K562 (cell line): Measurements from ENCODE around the gene CACTIN. TPM values are rescaled to one million over a fixed set of nuclear protein-coding genes. Genes with fewer than 3 reads are reported as not detected.
A peak's percentile ranks its signal among the peaks of the same experiment; 100 is the strongest.

ENCODE experiments used
- BHLHE40 ChIP-seq: IDR thresholded peaks from 2 replicates; pipeline ENCODE4 v1.6.1; 2011; ENCODE audit warnings: low read length, improper control_type of control experiment
- BRF1 ChIP-seq: IDR thresholded peaks from 3 replicates; pipeline ENCODE4 v1.6.1; 2011; ENCODE audit warnings: borderline replicate concordance, mild to moderate bottlenecking; ENCODE audit not compliant: insufficient read length; ENCODE audit errors: extremely low read depth
- CEBPB ChIP-seq: fragments of 450-650 bp; IDR thresholded peaks from 2 replicates; pipeline ENCODE4 v1.6.1; 2016; ENCODE audit warnings: missing genetic modification characterization, missing compliant biosample characterization
- CHD2 ChIP-seq: IDR thresholded peaks from 2 replicates; pipeline ENCODE4 v1.6.1; 2011; ENCODE audit warnings: low read depth, low read length
- CSDE1 ChIP-seq, 2 experiments: fragments of 450-650 bp; IDR thresholded peaks; 2 replicates each; pipeline ENCODE4 v1.6.1; 2016; ENCODE audit warnings: mild to moderate bottlenecking in 1 of 2
- CXXC5 ChIP-seq: fragments of 250-450 bp; sonication (Bioruptor Pico); IDR thresholded peaks from 2 replicates; pipeline ENCODE4 v1.8.0; 2022; ENCODE audit warnings: inconsistent platforms, mild to moderate bottlenecking, moderate library complexity
- E2F1 ChIP-seq: sonication (generic); formaldehyde crosslinking; IDR thresholded peaks from 2 replicates; pipeline ENCODE4 v1.8.1; 2023; ENCODE audit warnings: mild to moderate bottlenecking, missing genetic modification reagents, moderate library complexity
- EWSR1 ChIP-seq: fragments of 450-650 bp; IDR thresholded peaks from 2 replicates; pipeline ENCODE4 v1.6.1; 2018; ENCODE audit warnings: borderline replicate concordance, mild to moderate bottlenecking, low read depth, moderate library complexity; ENCODE audit not compliant: partially characterized antibody
- GABPB2 ChIP-seq: fragments of 250-450 bp; sonication (Bioruptor Pico); conservative IDR thresholded peaks from 2 replicates; pipeline ENCODE4 v1.5.1; 2021; ENCODE audit warnings: mild to moderate bottlenecking
- HDAC2 ChIP-seq: fragments of 450-650 bp; IDR thresholded peaks from 2 replicates; pipeline ENCODE4 v1.6.1; 2016; ENCODE audit warnings: mild to moderate bottlenecking
- HSF4 ChIP-seq: fragments of 250-450 bp; sonication (Bioruptor Pico); IDR thresholded peaks from 2 replicates; pipeline ENCODE4 v2.1.2; 2022; ENCODE audit warnings: mild to moderate bottlenecking, moderate library complexity, borderline replicate concordance
- KLF6 ChIP-seq: fragments of 250-450 bp; sonication (Bioruptor Pico); IDR thresholded peaks from 2 replicates; pipeline ENCODE4 v1.4.0; 2020; ENCODE audit warnings: mild to moderate bottlenecking, moderate library complexity, borderline replicate concordance
- MCM2 ChIP-seq: fragments of 450-650 bp; IDR thresholded peaks from 2 replicates; pipeline ENCODE4 v1.6.1; 2017; ENCODE audit warnings: low read depth, mild to moderate bottlenecking
- NFIX ChIP-seq: fragments of 250-450 bp; sonication (Bioruptor Pico); IDR thresholded peaks from 2 replicates; pipeline ENCODE4 v1.4.0; 2020; ENCODE audit warnings: low read depth, mild to moderate bottlenecking, moderate library complexity
- POLR2G ChIP-seq: fragments of 200-400 bp; formaldehyde crosslinking; IDR thresholded peaks from 2 replicates; pipeline ENCODE4 v1.6.1; 2017; ENCODE audit warnings: low read depth, mild to moderate bottlenecking, antibody characterized with exemption, low read length, moderate library complexity
- PRDM10 ChIP-seq: fragments of 450-650 bp; IDR thresholded peaks from 2 replicates; pipeline ENCODE4 v1.6.1; 2018; ENCODE audit not compliant: partially characterized antibody
- SAFB2 ChIP-seq: fragments of 200-400 bp; formaldehyde crosslinking; IDR thresholded peaks from 2 replicates; pipeline ENCODE4 v1.6.1; 2018; ENCODE audit warnings: borderline replicate concordance, low read length, low read depth, moderate library complexity; ENCODE audit not compliant: severe bottlenecking
- SMAD4 ChIP-seq: fragments of 250-450 bp; sonication (Bioruptor Pico); conservative IDR thresholded peaks from 2 replicates; pipeline ENCODE4 v1.8.0; 2021; ENCODE audit warnings: inconsistent platforms, mild to moderate bottlenecking, moderate library complexity
- SNRNP70 ChIP-seq: fragments of 200-400 bp; formaldehyde crosslinking; optimal IDR thresholded peaks from 2 replicates; pipeline ENCODE3; 2017; ENCODE audit warnings: low read depth, low read length
- WHSC1 ChIP-seq: IDR thresholded peaks from one replicate; pipeline ENCODE4 v1.6.1; 2012; ENCODE audit warnings: low read length, control low read depth, inconsistent platforms
- ZFP36 ChIP-seq: fragments of 150-350 bp; IDR thresholded peaks from 2 replicates; pipeline ENCODE4 v1.6.1; 2018; ENCODE audit warnings: low read length, low read depth; ENCODE audit not compliant: partially characterized antibody
- ZNF24 ChIP-seq: fragments of 450-650 bp; IDR thresholded peaks from 2 replicates; pipeline ENCODE4 v1.6.1; 2016
- ZNF282 ChIP-seq: sonication (generic); formaldehyde crosslinking; IDR thresholded peaks from 2 replicates; pipeline ENCODE4 v1.8.1; 2023; ENCODE audit warnings: missing genetic modification reagents
- ZNF696 ChIP-seq: fragments of 250-450 bp; sonication (Bioruptor Pico); conservative IDR thresholded peaks from 2 replicates; pipeline ENCODE4 v1.4.0; 2020; ENCODE audit warnings: mild to moderate bottlenecking, moderate library complexity
- ZNF76 ChIP-seq: fragments of 250-450 bp; sonication (Bioruptor Pico); IDR thresholded peaks from 2 replicates; pipeline ENCODE4 v1.4.0; 2020; ENCODE audit warnings: mild to moderate bottlenecking, moderate library complexity, borderline replicate concordance
- ZNF766 ChIP-seq: fragments of 200-800 bp; sonication (Bioruptor generic); conservative IDR thresholded peaks from 2 replicates; pipeline ENCODE4 v1.6.1; 2016; ENCODE audit warnings: missing genetic modification characterization, missing compliant biosample characterization
- polyA plus RNA-seq, 8 experiments: library from polyadenylated mRNA; depleted of rRNA in 4 of 8; stranded (reverse) in 5 of 8; unstranded in 3 of 8; fragments of >200 nt; fragmentation: Nextera tagmentation in 2 of 8; fragmentation: Illumina TruSeq in 1 of 8; extraction: Ambion mirVana in 2 of 8; extraction: Trizol in 1 of 8; gene quantifications; 2 replicates each; pipeline versions ENCODE4 v1.2.1 to v1.2.3, GENCODE V29; 2011 to 2014; ENCODE audit warnings: inconsistent platforms in 1 of 8, missing spikeins in 1 of 8
- total RNA-seq, 7 experiments: library from RNA; depleted of rRNA in 6 of 7; stranded (reverse); fragments of >200 nt in 6 of 7; fragmentation: Illumina TruSeq in 2 of 7; extraction: Trizol in 2 of 7; gene quantifications; 2 replicates each; pipeline versions ENCODE4 v1.2.1 to v1.2.3, GENCODE V29; 2011 to 2021; ENCODE audit warnings: low replicate concordance in 1 of 7

CACTIN gene
- total and polyA plus RNA-seq, 9 of the 15 experiments (the other 6 are each of a cell fraction or from before 2014, with no cell fraction given): 0.15 to 49.2 (median 15.0) TPM

- TF ChIP-seq HSF4 (CRISPR knock-in tag) (no peak), BHLHE40 (peak; percentile 99), HDAC2 (no peak), SNRNP70 (no peak), ZNF766 (CRISPR knock-in tag) (no peak), ZNF24 (no peak), NFIX (CRISPR knock-in tag) (no peak), ZNF282 (CRISPR knock-in tag) (no peak), ZNF696 (CRISPR knock-in tag) (no peak), CHD2 (peak; percentile 82), KLF6 (CRISPR knock-in tag) (no peak), BRF1 (no peak), MCM2 (no peak), EWSR1 (no peak), CSDE1 (IDR thresholded peaks at IDR 0.05) (no peak), E2F1 (CRISPR knock-in tag) (no peak), SMAD4 (CRISPR knock-in tag) (peak; percentile 88), SAFB2 (no peak), GABPB2 (CRISPR knock-in tag) (no peak), CEBPB (no peak), CXXC5 (CRISPR knock-in tag) (peak; percentile 82), ZNF76 (CRISPR knock-in tag) (0 out of 2 replicates have a peak, but pooled peaks have one; percentile 25), ZFP36 (no peak), POLR2G (peak; percentile 56), WHSC1 (no peak), PRDM10 (no peak)
These were observed 13.5 kb downstream of the CACTIN start (continued) for GRCh38 chr19:3612901-3613741.
